Vagina (tissue), 2 donors: ENCODE data around the gene SALL1. TPM values are rescaled to one million over a fixed set of nuclear protein-coding genes. Genes with fewer than 3 reads are reported as not detected.
A peak's percentile ranks its signal among the peaks of the same experiment; 100 is the strongest.

Experiments used
- DNase-seq, 2 donors: peaks; one replicate each; pipeline ENCODE4 v3.0.0-alpha.2; 2017; ENCODE audit errors: extremely low spot score in 2 of 2
- H3K27ac ChIP-seq: fragments of 200-600 bp; sonication (generic); one replicate; pipeline ENCODE4 v1.5.1; 2019
- H3K27me3 ChIP-seq: fragments of 200-600 bp; sonication (generic); one replicate; pipeline ENCODE4 v1.5.1; 2019
- H3K36me3 ChIP-seq, 2 donors: fragments of 200-600 bp; sonication (generic); one replicate each; pipeline ENCODE4 v1.5.1; 2017 to 2019
- H3K4me1 ChIP-seq: fragments of 200-600 bp; sonication (generic); one replicate; pipeline ENCODE4 v1.5.1; 2019
- H3K4me3 ChIP-seq, 2 donors: fragments of 200-600 bp; sonication (generic); 1 replicate in 1 of 2; 2 replicates in 1 of 2; pipeline ENCODE4 v1.5.1; 2016 to 2019
- H3K9me3 ChIP-seq: fragments of 200-600 bp; sonication (generic); one replicate; pipeline ENCODE4 v1.5.1; 2019
- POLR2A ChIP-seq, 2 donors: fragments of 450-650 bp; IDR thresholded peaks; one replicate each; pipeline ENCODE4 v1.6.1; 2017; ENCODE audit warnings: antibody characterized with exemption in 2 of 2, mild to moderate bottlenecking in 2 of 2, moderate library complexity in 2 of 2
- POLR2AphosphoS5 ChIP-seq, 2 donors: sonication (generic); formaldehyde crosslinking; IDR thresholded peaks; one replicate each; pipeline ENCODE4 v1.9.0; 2017; ENCODE audit warnings: antibody characterized with exemption in 2 of 2, mild to moderate bottlenecking in 2 of 2, low read depth in 1 of 2; ENCODE audit not compliant: insufficient read depth in 1 of 2
- intact Hi-C: fragments of 100-400 bp; cut with DNase I; formaldehyde crosslinking; loops from one replicate; pipeline ENCODE4 v1.15.1; 2023
- total RNA-seq: library from RNA; depleted of rRNA; stranded (reverse); fragments of >200 nt; gene quantifications from one replicate; pipeline ENCODE4 v1.2.3, GENCODE V29; 2016
- TF ChIP-seq, protein P1 (sequence below), 3 experiments: fragments of 450-650 bp in 2 of 3; fragments of 200-600 bp in 1 of 3; sonication (generic) in 1 of 3; IDR thresholded peaks; one replicate each; pipeline ENCODE4 v1.5.1; 2017 to 2019; ENCODE audit warnings: antibody characterized with exemption in 3 of 3, mild to moderate bottlenecking in 2 of 3, moderate library complexity in 2 of 3

The SALL1 gene
- total RNA-seq, 1 donor from 2014 or later, result 6.9 TPM

DNA sequence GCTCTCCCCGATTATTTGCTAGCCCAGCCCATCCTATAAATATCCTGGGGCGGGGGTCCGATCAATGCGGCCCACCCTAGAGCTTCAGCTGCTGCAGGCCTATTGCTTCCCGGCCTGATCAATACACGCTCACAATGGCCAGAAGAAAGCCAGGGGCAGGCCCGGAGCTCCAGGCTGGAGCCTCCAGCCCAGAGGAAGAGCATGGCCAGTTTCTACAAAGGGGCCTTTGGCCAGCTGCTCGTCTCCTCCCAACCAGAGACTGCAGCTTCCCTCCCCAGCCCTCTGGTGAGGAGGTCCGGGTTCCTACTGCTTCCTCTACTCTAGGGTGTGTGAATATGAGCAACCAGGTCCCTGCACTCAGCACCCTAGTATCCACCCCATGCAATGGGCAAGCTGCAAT, 36.7 kb downstream of the SALL1 start:
- Histone ChIP-seq H3K9me3 (no peaks in the 10 kb centered on the region), H3K27me3 (no peaks in the 10 kb centered on the region), H3K36me3 (no peaks in the 10 kb centered on the region), H3K27ac (no peak overlapping the region), H3K4me1 (peaks cover 8% of the 10 kb centered on the region), H3K4me3 (no peak overlapping the region)
- DNase-seq, result no peak
- no peak for TF ChIP-seq POLR2AphosphoS5 (IDR thresholded peaks at IDR 0.05; ENCODE audit: insufficient read depth in 1 of 2, low read depth in 1 of 2)
- intact Hi-C loops, result no loop called here

DNA sequence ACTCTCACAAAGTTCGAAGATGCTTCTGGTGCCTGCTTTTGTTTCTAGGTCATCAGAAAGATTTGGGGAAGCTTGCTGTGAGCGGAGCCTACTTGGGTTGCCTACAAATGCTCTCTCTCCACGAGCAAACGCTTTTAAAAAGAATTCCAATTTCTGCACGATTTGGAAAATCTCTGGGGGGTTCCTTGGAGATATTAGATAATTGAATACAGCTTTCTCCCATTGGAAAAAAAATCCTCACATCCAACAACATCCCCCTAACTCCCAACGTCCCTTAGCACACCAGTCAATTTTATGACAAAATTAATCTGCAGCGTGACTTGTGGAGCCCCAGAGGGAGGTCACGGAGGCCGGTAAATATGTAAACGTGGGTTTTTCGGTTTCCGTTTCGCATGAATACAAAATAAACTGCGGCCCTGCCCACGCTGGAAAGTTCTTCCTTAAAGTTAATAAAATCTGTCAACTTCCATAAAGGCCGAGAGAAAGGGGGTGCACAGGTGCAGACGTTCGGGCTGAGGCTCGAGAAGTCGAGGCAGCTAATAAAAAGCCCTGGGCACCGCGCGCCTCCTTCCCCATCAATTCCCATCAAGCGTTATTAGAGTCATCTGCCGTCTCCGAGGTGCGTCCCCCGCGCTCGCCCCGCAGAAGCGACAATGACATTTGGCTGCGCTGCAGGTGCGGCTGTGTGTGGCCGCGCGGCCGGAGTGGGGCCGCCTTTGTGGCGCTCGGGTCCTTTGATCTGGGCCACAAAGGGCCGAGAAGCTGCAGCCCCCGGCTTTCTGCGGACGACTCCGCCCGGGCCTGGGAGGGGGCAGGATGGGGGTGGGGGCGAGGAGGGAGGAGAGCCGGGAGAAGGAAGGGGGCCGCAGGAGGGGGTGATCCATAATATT, 37.6 kb downstream of the SALL1 start:
- TF ChIP-seq POLR2AphosphoS5 (IDR thresholded peaks at IDR 0.05; ENCODE audit: insufficient read depth in 1 of 2, low read depth in 1 of 2) (no peak), POLR2A (IDR thresholded peaks at IDR 0.05) (no peak)
- TF ChIP-seq, protein P1, sequence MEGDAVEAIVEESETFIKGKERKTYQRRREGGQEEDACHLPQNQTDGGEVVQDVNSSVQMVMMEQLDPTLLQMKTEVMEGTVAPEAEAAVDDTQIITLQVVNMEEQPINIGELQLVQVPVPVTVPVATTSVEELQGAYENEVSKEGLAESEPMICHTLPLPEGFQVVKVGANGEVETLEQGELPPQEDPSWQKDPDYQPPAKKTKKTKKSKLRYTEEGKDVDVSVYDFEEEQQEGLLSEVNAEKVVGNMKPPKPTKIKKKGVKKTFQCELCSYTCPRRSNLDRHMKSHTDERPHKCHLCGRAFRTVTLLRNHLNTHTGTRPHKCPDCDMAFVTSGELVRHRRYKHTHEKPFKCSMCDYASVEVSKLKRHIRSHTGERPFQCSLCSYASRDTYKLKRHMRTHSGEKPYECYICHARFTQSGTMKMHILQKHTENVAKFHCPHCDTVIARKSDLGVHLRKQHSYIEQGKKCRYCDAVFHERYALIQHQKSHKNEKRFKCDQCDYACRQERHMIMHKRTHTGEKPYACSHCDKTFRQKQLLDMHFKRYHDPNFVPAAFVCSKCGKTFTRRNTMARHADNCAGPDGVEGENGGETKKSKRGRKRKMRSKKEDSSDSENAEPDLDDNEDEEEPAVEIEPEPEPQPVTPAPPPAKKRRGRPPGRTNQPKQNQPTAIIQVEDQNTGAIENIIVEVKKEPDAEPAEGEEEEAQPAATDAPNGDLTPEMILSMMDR (IDR thresholded peaks at IDR 0.05), result no peak
- Histone ChIP-seq H3K4me3 (peak overlapping the region; percentile 8 to 28), H3K9me3 (no peaks in the 10 kb centered on the region), H3K27ac (peak overlapping the region; percentile 48), H3K4me1 (peaks cover 8% of the 10 kb centered on the region), H3K36me3 (no peaks in the 10 kb centered on the region), H3K27me3 (no peaks in the 10 kb centered on the region)
- intact Hi-C loops, result no loop called here
- no peak for DNase-seq

DNA sequence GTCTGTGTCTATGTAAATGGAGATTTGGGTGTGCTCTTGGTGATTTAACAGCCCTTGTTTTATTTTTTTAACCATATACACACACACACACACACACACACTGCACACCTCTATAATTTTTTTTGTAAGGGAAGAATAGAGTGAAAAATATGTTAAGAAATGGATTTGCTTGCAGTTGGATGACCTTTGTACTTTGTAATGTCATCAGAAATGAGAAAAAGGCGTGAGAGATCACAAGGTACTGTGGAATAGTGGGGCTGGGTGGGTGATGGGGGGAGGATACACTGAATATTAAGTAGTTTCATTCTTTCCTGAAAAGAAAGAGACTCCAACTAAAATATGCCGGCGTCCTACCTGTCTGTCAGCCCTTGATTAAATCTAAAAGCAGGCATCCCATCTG, 38.7 kb downstream of the SALL1 start:
- intact Hi-C loops, result no loop called here
- no peaks in the 10 kb centered on the region for H3K27me3 ChIP-seq

DNA sequence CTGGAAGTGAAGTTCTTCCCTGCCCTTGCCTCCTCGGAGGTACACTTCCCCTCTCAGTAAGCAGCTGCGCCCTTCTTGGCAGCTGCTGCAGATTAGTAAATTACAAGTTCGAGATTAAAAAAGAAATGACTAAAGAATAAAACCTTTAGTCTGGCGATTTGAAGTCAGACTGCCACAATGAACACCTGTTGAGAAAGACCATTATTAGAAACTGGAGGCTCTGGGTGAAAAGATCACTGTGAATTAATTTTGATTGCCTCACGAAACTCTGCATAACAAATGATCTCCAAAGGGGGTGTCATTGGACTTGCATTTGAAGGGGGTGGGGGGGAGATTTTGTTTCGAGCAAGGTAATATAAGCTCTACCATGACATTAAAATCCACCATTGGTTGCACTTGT, 39.3 kb downstream of the SALL1 start:
- Histone ChIP-seq H3K36me3 (no peaks in the 10 kb centered on the region), H3K4me1 (peaks cover 8% of the 10 kb centered on the region), H3K9me3 (no peaks in the 10 kb centered on the region), H3K27ac (no peak overlapping the region), H3K27me3 (no peaks in the 10 kb centered on the region), H3K4me3 (no peak overlapping the region)
- DNase-seq, result no peak
- intact Hi-C loops, result no loop called here
- TF ChIP-seq POLR2A (IDR thresholded peaks at IDR 0.05), result no peak
- TF ChIP-seq, protein P1 (IDR thresholded peaks at IDR 0.05), result no peak
- TF ChIP-seq POLR2AphosphoS5 (IDR thresholded peaks at IDR 0.05; ENCODE audit: insufficient read depth in 1 of 2, low read depth in 1 of 2), result no peak

More for the DNA sequence above, 38.7 kb downstream of the SALL1 start:
- DNase-seq, result no peak
- H3K27ac ChIP-seq, result no peak overlapping the region
- H3K36me3 ChIP-seq, result no peaks in the 10 kb centered on the region
- no peak overlapping the region for H3K4me3 ChIP-seq
- H3K4me1 ChIP-seq, result peaks cover 8% of the 10 kb centered on the region
- TF ChIP-seq, protein P1 (IDR thresholded peaks at IDR 0.05), result no peak
- no peaks in the 10 kb centered on the region for H3K9me3 ChIP-seq

DNA sequence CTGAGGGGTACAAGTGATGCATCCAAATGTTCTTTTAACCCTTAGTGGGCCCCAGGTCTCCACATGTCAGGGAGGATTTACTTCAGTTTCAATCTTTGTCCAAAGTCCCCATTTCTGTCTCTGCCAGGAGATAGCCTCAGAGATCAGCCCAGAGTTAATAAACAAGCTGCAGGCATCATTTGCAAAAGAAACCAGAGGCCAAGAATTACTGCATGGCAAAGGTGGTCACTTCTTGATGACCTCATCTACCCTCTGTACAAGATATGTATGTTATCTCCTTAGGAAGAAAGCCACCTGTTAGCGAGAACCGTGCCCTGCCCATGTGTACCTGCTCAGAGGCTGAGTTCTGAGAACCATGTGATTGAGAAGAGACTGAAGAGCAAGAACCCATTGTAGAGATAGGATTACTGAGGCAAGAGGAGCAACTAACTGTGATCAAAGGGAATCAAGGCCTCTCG, 40.3 kb downstream of the SALL1 start:
- intact Hi-C loops, result no loop called here
- no peaks in the 10 kb centered on the region for H3K36me3 ChIP-seq
- H3K4me3 ChIP-seq, result no peak overlapping the region
- TF ChIP-seq POLR2AphosphoS5 (IDR thresholded peaks at IDR 0.05; ENCODE audit: insufficient read depth in 1 of 2, low read depth in 1 of 2), result no peak
- TF ChIP-seq, protein P1 (IDR thresholded peaks at IDR 0.05), result no peak
- TF ChIP-seq POLR2A (IDR thresholded peaks at IDR 0.05), result no peak
- H3K9me3 ChIP-seq, result no peaks in the 10 kb centered on the region
- no peaks in the 10 kb centered on the region for H3K27me3 ChIP-seq
- no peak for DNase-seq
- H3K4me1 ChIP-seq, result peaks cover 8% of the 10 kb centered on the region
- no peak overlapping the region for H3K27ac ChIP-seq
